Posterior cingulate gyrus (tissue), 11 donors: ENCODE measurements around the gene IGF1R.

Experiments
- DNase-seq, 10 donors: peaks; one replicate each; pipeline versions ENCODE4 v3.0.0 to v3.0.0-alpha.2; 2020 to 2021; ENCODE audit warnings: mixed read lengths in 3 of 10
- intact Hi-C: fragments of 100-400 bp; cut with DNase I; formaldehyde crosslinking; loops from one replicate; pipeline ENCODE4 v1.15.1; 2023

Gene IGF1R

GRCh38 chr15:98946301-98947255, 298.2 kb downstream of the IGF1R start:
- DNase-seq: peak in 7 of 10 donors; percentile 25 to 89 (median 65)
- intact Hi-C loops: no loop called here

DNA sequence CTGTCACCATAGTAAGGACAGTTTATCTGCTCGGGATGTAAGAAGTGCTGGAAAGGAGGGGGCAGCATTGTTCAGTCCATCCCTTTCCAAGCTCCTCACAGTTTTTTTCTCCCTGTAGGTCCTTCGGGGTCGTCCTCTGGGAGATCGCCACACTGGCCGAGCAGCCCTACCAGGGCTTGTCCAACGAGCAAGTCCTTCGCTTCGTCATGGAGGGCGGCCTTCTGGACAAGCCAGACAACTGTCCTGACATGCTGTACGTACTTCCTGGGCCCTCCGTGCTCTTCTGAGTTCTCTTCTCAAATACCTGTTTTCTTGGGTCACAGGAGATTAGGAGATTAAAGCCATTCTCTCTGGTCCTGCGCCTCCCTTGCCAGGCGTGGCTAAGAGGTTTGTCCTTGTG, 300.1 kb downstream of the IGF1R start:
- intact Hi-C loops: no loop called here
- no peak for DNase-seq

GRCh38 chr15:98948941-98949340, 300.6 kb downstream of the IGF1R start:
- intact Hi-C loops: no loop called here

GRCh38 chr15:98949624-98950023, 301.3 kb downstream of the IGF1R start:
- intact Hi-C loops: no loop called here
- no peak for DNase-seq

More at GRCh38 chr15:98948941-98949340, 300.6 kb downstream of the IGF1R start:
- no peak for DNase-seq

GRCh38 chr15:98950248-98950647, 301.9 kb downstream of the IGF1R start:
- DNase-seq: no peak
- intact Hi-C loops: no loop called here

DNA sequence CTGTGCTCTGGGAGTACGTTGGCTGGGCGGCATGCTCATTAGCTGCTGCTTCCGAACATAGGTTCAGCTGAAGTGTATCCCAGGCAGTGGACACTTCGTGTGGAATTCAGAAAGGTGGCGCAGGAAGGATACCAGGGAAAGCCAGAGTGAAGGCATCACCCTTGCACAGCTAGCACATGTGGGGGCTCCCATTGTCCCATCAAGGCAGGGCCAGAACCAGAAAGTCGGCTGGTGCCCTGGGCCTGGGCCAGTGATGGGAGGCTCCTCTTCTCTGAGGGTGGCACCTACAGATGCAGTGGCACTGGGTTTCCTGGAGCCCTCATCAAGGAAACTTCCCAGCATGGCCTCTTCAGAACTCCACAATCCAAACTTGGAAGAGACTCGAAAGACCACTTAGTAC, 302.7 kb downstream of the IGF1R start:
- intact Hi-C loops: no loop called here

DNA sequence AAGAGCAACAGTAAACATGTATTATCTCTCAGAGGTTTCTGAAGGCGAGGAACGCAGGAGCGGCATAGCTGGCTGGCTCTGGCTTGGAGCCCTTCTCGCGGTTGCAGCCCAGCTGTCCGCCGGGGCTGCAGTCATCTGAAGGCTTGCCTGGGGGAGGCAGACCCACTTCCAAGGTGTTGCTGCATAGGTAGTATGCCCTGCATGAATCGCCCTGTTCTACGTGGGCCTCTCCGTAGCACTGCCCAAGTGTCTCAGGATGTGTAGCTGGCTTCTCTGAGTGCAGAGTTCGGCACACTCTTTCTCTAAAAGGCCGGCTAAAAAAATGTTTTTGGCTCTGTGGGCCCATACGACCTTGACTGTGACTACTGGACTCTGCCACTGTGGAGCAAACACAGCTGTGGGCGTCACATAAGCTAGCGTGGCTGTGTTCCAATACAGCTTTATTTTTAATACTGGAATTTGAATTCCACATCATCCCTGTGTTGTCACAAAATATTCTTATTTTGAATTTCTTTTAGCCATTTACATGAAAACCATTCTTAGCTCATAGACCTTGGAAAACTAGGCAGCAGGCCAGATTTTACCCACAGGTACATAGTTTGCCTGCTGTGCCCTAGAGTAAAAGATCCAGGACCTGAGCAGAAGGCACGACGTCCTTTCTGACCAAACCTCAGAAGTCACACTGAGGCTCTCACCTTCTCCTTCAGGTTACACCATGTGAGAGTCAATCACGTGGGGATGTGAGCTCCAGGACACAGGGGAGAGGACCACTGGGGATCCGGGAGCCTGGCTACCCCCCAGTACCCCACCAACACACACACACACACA, 303.4 kb downstream of the IGF1R start:
- DNase-seq: peak in 1 of 10 donors; percentile 50
- intact Hi-C loops: no loop called here

More for the DNA sequence above, 302.7 kb downstream of the IGF1R start:
- DNase-seq: peak in 1 of 10 donors; percentile 52

DNA sequence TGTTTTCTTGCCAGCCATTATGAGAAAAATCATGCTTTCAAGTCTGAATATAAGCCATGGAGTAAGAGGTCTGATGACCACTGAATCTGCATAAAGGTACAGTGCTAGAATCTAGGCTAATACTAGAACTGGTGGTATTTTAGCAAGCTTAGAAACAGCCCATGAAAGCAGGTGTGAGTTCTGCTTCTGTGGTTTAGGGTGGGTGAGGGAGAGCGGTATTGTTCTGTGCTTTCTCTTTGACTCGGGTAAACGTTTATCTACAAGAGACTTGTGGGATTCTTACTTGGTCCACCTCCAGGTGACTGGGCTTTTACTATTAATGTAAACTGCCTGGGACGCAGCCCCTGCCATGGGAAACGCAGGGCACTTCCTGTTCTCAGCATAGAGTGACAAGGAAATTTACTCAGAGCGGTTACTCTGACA, 304.1 kb downstream of the IGF1R start:
- intact Hi-C loops: no loop called here
- DNase-seq: peak in 1 of 10 donors; percentile 33

DNA sequence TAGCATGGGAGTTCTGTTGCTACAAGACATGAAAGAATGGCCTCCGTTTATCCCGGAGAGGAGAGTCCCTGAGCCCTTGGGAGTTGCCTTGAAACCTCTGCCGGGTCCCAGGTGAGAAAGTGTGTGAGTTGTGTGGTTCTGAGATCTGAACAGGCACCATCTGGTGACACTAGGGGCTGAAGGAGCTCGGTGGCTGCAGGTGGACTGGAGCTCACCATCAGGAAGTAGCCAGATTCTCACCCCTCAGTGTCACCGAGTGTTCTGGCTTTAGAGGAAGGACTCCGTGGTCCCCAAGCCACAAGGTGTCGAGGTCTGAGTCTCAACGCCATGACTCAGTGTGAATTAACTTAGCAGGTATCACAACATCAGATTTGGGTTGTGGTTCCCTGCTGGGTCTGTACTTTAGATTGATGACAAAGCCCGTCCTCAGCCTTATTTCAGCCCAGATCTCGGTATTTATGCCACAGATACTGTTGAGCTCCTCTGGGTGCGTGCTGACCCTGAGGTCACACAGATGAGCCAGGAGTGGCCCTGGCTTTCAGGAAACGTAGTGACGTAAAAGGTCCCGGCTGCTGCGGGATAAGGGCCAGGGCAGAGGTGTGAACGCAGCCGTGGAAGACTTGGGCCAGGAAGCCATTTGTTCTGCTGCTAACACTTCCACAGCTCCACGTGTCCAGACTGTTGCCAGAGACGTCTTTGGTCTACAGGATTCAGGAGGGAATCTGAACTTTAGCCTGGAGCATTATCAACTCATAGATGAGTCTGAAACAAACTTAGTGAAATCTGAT, 304.9 kb downstream of the IGF1R start:
- intact Hi-C loops: no loop called here

GRCh38 chr15:98953968-98954367, 305.6 kb downstream of the IGF1R start:
- intact Hi-C loops: no loop called here
- peak in 1 of 10 donors; percentile 76 for DNase-seq

More for the DNA sequence above, 304.9 kb downstream of the IGF1R start:
- peak in 1 of 10 donors; percentile 62 for DNase-seq

DNA sequence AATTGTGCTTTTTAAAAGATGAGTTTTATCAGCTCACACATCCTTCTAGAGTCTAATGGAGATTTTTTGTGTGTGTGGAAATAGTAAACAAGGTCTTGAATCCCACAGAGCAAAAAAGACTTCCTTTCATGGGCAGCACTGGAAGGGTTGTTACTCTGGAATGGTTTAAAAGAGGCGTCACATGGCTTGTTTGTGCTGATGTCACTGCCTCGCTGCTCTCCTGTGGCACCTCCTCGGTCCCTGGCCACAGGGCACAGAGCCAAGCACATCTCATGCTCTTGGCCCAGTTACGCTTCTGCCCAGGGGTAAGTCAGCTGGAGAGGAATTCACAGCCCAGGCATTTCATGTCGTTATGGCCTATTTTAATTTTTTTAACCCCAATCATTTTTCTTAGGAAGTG, 306.1 kb downstream of the IGF1R start:
- peak in 9 of 10 donors; percentile 45 to 93 (median 60) for DNase-seq
- intact Hi-C loops: no loop called here

- intact Hi-C loops: no loop called here
- DNase-seq: peak; percentile 67 to 97 (median 86)
Observed at GRCh38 chr15:98955331-98955730, 307.0 kb downstream of the IGF1R start.

DNA sequence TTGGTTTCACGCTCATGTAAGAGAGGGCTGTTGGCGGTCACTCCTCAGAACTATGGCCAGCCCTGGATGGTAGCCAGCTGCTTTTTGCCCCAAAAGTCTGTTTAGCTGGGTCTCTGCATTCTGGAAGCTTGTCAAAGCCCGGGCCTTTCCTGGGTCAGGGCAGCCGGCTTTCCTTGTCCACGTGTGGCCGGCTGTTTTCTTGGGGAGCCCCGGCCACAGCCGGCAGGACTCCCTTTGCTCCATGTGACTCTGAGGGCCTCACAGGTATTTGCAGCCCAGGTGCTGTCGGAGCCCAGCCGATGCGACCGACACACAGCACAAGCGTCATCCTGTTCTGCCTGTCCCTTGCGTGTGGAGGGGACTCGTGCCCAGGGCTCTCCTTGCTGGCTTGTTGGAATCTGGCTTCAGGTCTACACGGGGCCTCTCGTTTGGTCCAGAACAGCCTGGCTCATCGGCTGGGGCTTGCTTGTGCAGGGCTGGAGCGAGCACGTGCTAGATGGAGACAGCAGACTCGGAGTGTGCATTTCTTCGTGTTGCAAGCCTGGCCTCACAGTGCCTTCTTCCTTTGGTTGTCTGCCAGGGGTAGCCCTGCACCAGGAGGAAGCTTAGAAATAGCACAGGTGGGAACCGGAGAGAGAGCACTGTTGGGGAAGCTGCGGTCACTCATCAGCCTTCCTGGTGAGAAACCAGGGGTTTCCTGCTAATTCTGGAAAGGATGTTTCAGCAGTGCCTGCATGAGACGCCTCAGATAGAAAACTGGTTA, 307.8 kb downstream of the IGF1R start:
- DNase-seq: peak in 2 of 10 donors; percentile 44 to 77
- intact Hi-C loops: no loop called here

DNA sequence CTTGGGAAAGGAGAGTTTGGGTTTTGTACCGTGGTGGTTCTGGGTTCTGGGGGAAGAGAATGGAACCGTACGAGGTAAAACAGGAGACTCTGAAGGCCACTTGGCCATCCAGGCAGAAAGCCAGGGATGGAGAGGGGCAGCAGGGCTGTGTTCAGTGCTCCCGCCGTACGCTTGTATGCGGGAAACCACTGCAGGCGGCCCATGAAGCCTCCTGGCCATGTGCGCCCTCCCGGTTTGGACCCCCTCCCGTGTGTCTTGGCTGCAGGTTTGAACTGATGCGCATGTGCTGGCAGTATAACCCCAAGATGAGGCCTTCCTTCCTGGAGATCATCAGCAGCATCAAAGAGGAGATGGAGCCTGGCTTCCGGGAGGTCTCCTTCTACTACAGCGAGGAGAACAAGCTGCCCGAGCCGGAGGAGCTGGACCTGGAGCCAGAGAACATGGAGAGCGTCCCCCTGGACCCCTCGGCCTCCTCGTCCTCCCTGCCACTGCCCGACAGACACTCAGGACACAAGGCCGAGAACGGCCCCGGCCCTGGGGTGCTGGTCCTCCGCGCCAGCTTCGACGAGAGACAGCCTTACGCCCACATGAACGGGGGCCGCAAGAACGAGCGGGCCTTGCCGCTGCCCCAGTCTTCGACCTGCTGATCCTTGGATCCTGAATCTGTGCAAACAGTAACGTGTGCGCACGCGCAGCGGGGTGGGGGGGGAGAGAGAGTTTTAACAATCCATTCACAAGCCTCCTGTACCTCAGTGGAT, 308.6 kb downstream of the IGF1R start:
- intact Hi-C loops: no loop called here
- DNase-seq: peak in 1 of 10 donors; percentile 78

DNA sequence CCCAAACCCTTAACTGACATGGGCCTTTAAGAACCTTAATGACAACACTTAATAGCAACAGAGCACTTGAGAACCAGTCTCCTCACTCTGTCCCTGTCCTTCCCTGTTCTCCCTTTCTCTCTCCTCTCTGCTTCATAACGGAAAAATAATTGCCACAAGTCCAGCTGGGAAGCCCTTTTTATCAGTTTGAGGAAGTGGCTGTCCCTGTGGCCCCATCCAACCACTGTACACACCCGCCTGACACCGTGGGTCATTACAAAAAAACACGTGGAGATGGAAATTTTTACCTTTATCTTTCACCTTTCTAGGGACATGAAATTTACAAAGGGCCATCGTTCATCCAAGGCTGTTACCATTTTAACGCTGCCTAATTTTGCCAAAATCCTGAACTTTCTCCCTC, 309.3 kb downstream of the IGF1R start:
- intact Hi-C loops: no loop called here
- DNase-seq: no peak

DNA sequence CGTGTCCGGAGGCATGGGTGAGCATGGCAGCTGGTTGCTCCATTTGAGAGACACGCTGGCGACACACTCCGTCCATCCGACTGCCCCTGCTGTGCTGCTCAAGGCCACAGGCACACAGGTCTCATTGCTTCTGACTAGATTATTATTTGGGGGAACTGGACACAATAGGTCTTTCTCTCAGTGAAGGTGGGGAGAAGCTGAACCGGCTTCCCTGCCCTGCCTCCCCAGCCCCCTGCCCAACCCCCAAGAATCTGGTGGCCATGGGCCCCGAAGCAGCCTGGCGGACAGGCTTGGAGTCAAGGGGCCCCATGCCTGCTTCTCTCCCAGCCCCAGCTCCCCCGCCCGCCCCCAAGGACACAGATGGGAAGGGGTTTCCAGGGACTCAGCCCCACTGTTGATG, 309.7 kb downstream of the IGF1R start:
- DNase-seq: peak in 1 of 10 donors; percentile 53
- intact Hi-C loops: no loop called here

DNA sequence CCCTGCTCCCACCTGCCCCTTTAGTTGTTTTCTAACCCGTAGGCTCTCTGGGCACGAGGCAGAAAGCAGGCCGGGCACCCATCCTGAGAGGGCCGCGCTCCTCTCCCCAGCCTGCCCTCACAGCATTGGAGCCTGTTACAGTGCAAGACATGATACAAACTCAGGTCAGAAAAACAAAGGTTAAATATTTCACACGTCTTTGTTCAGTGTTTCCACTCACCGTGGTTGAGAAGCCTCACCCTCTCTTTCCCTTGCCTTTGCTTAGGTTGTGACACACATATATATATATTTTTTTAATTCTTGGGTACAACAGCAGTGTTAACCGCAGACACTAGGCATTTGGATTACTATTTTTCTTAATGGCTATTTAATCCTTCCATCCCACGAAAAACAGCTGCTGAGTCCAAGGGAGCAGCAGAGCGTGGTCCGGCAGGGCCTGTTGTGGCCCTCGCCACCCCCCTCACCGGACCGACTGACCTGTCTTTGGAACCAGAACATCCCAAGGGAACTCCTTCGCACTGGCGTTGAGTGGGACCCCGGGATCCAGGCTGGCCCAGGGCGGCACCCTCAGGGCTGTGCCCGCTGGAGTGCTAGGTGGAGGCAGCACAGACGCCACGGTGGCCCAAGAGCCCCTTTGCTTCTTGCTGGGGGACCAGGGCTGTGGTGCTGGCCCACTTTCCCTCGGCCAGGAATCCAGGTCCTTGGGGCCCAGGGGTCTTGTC, 310.7 kb downstream of the IGF1R start:
- intact Hi-C loops: no loop called here
- peak in 1 of 10 donors; percentile 77 for DNase-seq

DNA sequence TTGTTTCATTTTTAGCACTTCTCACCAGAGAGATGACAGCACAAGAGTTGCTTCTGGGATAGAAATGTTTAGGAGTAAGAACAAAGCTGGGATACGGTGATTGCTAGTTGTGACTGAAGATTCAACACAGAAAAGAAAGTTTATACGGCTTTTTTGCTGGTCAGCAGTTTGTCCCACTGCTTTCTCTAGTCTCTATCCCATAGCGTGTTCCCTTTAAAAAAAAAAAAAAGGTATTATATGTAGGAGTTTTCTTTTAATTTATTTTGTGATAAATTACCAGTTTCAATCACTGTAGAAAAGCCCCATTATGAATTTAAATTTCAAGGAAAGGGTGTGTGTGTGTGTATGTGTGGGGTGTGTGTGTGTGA, 311.3 kb downstream of the IGF1R start:
- no peak for DNase-seq
- intact Hi-C loops: no loop called here
